Hepatic stellate cell (primary cell): ENCODE measurements around the gene GARIN3.
"Not testable (repeated sequence)": the region's sequence is repeated elsewhere in the genome, so short reads cannot be mapped to it uniquely, and the experiment has no call there.

Source experiments
- DNase-seq: peaks from one replicate; pipeline ENCODE4 v3.0.0; 2011; ENCODE audit warnings: low spot score

Gene GARIN3

GRCh38 chr5:157166214-157167213, at the start of gene GARIN3:
GARIN3 (minus strand) TSS chr5:157166264; CDS start chr5:157166168, 96 bp downstream.
- DNase-seq, result no peak

- no peak for DNase-seq
These were observed 49.6 kb upstream of the GARIN3 start for GRCh38 chr5:157215514-157216167.

GRCh38 chr5:157214861-157215513, 48.9 kb upstream of the GARIN3 start:
- no peak for DNase-seq

- no peak for DNase-seq
These were observed 48.4 kb upstream of the GARIN3 start for GRCh38 chr5:157214415-157214814.

GRCh38 chr5:157213527-157214243, 47.6 kb upstream of the GARIN3 start:
- no peak for DNase-seq

- no peak for DNase-seq
These were observed 46.2 kb upstream of the GARIN3 start for GRCh38 chr5:157212307-157212706.

- DNase-seq, result not testable (repeated sequence)
These were observed 44.6 kb upstream of the GARIN3 start for GRCh38 chr5:157210652-157211051.

GRCh38 chr5:157205708-157206107, 39.6 kb upstream of the GARIN3 start:
- no peak for DNase-seq

- DNase-seq, result no peak
These were observed 38.7 kb upstream of the GARIN3 start for GRCh38 chr5:157204765-157205164.

GRCh38 chr5:157203417-157203816, 37.4 kb upstream of the GARIN3 start:
- DNase-seq, result no peak

- DNase-seq, result no peak
These were observed 35.8 kb upstream of the GARIN3 start for GRCh38 chr5:157201857-157202256.

- no peak for DNase-seq
These were observed 32.4 kb upstream of the GARIN3 start for GRCh38 chr5:157198277-157198986.

GRCh38 chr5:157197086-157197485, 31.0 kb upstream of the GARIN3 start:
- no peak for DNase-seq

GRCh38 chr5:157196045-157196444, 30.0 kb upstream of the GARIN3 start:
- no peak for DNase-seq

- no peak for DNase-seq
These were observed 27.8 kb upstream of the GARIN3 start for GRCh38 chr5:157193699-157194424.

GRCh38 chr5:157189223-157189622, 23.2 kb upstream of the GARIN3 start:
- no peak for DNase-seq

- no peak for DNase-seq
These were observed 22.2 kb upstream of the GARIN3 start for GRCh38 chr5:157188270-157188669.

- no peak for DNase-seq
These were observed 21.1 kb upstream of the GARIN3 start for GRCh38 chr5:157187046-157187754.

- no peak for DNase-seq
These were observed 20.4 kb upstream of the GARIN3 start for GRCh38 chr5:157186309-157187045.
